ENCODE data around the gene LSM5.

GRCh38 chr7:32524631-32525030 lies 34.5 kb upstream of the LSM5 start:
- TF ChIP-seq SPI1 (IDR thresholded peaks at IDR 0.05; ENCODE audit: low read depth, low read length) (no peak), POLR2AphosphoS5 (IDR thresholded peaks at IDR 0.05; ENCODE audit: low read depth, low read length) (no peak), POLR2A (IDR thresholded peaks at IDR 0.05; ENCODE audit: low read depth, low read length) (no peak), TAF1 (IDR thresholded peaks at IDR 0.05; ENCODE audit: low read depth, low read length) (no peak), PAX5 (IDR thresholded peaks at IDR 0.05; ENCODE audit: insufficient read depth, low read length, severe bottlenecking) (no peak), POU2F2 (IDR thresholded peaks at IDR 0.05; ENCODE audit: low read depth, low read length) (no peak)
